NCI-H460 (cell line): ENCODE measurements around the gene PTPRG. TPM values are rescaled to one million over a fixed set of nuclear protein-coding genes. Genes with fewer than 3 reads are reported as not detected.

ENCODE experiments used
- DNase-seq: peaks from one replicate; pipeline ENCODE4 v3.0.0-alpha.2; 2016; ENCODE audit warnings: low read depth; ENCODE audit errors: extremely low read depth
- total RNA-seq: library from RNA; depleted of rRNA; stranded (reverse); fragments of >200 nt; shearing (Covaris generic); gene quantifications from 2 replicates; pipeline ENCODE4 v1.2.3, GENCODE V29; 2014

Gene PTPRG
- total RNA-seq, 1 experiment from 2014 or later, result 24.9 TPM

DNA sequence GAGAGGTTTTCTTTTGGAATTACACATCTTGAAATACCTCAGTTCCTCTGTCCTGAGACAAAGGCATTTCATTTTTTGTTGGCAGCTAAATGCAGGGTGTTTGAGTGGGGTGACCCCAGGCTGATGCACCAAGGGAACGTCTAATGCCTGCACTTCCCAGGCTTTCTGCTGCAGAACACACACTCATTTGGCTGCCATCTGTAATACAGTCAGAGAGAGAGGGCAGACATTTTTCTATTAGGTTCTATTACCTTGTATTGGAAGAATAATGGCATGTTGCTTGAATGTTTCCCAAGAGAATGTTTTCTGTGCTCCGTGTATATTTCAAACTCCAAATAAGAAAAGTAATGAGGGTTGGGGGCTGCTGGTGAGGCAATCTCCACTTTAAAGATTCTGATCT, 87.1 kb downstream of the PTPRG start:
- no peak for DNase-seq

DNA sequence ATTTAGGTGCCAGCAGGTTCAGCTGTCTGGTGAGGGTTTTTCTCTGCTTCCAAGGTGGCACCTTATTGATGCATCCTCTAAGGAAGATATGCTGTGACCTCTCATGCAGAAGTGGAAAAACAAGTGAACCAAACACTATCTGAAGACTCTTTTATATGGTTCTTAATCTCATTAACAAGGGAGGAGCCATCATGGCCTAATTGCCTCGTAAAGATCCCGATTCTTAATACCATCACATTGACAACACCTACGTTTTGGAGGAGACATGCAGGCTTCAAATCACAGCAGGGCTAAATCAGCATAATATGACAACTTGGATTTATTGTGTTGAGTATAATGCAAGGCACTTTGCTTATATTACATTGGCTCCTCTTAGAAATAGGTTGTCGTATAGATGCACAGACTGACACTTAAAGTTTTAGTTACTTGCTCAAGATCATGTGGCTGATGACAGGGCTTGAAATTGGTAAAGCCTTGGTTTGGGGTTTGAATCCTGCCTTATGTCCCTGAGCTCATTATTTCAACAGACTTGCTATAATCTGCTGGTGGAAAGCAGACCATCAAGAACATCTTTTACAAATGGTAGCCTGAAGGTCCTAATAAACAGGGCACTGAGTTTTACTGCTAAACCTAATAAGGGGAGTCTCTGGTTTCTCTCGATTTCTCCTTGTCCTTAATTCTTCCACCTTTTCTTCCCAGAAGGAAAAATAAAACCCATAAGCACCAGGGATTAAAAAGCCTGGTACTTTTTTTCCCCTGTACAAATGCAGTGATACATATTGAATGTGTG, 88.2 kb downstream of the PTPRG start:
- DNase-seq, result no peak

- DNase-seq, result no peak
Observed at GRCh38 chr3:61650276-61650675, 88.9 kb downstream of the PTPRG start.

DNA sequence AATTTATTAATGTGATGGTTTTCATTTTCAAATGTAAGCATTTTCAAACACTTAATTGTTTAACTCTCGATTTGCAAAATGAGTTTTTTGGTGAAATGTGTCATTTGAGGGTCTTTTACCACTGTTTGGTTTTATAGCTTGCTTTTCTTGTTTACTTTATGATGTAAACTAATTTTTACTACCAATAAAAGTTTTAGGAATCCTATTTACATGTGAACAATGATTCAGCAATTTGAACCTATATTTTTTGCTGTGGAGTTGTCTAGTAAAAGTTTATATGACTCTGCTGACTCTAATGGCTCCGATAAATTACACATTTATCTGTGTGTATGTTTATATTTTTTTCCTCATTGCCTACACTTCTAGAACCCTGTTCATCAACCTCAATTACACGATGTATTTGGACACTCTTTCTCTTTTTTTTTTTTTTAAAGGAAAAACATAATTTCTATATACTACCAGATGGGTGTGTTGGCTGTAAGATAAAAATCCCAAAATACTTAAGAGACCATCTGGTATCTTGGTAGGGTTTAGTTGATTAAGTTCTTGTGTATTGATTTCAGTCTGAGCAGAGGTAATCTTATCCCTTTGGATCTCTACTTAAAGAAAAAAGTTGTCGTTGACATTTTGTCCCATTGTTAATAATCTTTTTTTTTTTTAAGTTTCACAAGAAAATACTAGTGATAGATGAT, 89.5 kb downstream of the PTPRG start:
- DNase-seq, result no peak

GRCh38 chr3:61657689-61658088, 96.3 kb downstream of the PTPRG start:
- DNase-seq, result no peak

- DNase-seq, result no peak
Observed at GRCh38 chr3:61662861-61663260, 101.5 kb downstream of the PTPRG start.

DNA sequence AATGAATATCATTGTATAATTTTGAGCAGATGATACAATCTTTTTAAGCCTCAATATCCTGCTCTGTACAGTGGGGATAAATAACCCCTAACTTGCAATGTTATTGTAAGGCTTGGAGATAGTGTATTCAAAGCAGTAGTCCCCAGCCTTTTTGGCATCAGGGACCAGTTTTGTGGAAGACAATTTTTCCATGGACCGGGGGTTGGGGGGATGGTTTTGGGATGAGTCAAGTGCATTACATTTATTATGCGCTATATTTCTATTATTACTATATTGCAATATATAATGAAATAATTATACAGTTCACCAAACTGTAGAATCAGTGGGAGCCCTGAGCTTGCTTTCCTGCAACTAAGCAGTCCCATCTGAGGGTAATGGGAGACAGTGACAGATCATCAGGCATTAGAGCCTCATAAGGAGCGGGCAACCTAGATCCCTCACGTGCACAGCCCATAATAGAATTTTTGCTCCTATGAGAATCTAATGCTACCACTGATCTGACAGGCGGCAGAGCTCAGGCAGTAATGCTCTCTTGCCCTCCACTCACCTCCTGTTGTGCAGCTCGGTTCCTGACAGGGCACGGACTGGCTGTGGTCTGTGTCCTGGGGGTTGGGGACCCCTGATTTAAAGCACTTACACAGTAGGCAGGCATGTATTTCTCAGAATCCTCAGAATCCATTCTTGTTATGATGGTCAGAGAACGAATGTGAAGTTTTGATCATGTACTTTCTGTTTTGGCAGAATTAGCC, 102.2 kb downstream of the PTPRG start:
- DNase-seq, result no peak

DNA sequence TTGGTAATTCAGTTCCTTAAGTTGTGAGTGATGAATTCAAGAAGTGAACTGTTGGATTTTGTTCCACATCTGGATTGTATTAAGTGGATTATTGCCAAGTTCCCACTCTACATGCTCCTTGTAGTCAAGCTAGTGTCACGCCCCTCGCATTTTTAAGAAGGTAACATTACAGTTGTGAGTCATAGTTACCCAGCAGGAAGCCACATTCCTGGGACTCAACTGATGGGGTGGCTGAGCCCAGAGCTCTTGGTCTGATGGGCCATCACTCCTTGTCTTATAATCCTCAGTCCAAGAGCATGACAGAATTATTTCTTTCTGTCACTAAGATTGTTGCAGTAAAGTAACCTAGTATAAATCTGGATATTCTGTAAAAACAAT, 102.7 kb downstream of the PTPRG start:
- no peak for DNase-seq

GRCh38 chr3:61665121-61665520, 103.8 kb downstream of the PTPRG start:
- DNase-seq, result no peak

- DNase-seq, result no peak
Observed at GRCh38 chr3:61665987-61666386, 104.6 kb downstream of the PTPRG start.

DNA sequence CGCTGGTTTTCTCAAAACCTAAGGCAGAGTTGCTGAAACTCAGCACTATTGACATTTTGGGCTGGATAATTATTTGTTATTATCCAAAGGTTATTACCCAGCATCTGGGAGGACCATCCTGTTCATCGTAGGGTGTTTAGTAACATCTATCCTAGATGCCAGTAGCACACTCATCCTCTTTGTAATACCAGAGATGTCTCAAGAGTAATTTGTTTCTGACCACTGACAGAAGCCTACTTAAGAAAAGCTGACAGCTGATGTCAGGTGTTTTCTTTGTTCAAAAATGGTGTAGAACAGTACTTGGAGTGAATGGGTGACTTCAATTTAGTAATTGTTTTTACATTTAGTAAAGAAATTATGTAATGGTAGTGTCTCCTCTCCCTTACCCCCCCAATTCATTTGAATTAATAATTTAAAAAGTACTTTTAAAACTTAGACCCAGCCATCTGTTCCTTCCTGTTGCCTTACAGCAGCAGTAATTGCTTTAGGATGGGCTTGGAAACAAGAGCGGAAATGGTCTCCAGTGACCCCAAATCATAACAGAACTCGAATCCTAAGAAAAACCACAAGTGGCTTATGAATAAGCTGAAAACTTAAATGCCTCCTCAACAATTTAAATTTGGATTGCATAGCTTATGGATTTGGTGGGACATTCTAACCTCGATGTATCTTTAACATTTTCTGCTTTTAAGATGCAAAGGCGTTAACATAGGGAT, 105.4 kb downstream of the PTPRG start:
- no peak for DNase-seq

DNA sequence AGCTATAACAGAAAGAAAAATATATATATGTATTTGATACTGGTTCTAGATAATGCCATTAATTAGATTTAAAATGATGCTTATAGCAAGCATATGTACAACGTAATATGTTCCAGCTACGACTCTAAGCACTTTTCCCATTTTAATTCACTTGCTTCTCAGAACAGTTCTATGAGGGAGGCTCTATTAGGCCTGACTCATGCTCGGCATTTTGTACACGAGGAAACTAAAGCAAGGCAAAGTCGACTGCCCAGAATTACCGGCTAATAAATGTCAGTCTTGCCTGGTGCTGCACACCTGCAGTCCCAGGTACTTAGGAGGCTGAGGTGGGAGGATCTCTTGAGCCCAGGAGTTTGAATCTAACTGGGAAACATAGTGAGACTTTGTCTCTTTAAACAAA, 106.0 kb downstream of the PTPRG start:
- no peak for DNase-seq

DNA sequence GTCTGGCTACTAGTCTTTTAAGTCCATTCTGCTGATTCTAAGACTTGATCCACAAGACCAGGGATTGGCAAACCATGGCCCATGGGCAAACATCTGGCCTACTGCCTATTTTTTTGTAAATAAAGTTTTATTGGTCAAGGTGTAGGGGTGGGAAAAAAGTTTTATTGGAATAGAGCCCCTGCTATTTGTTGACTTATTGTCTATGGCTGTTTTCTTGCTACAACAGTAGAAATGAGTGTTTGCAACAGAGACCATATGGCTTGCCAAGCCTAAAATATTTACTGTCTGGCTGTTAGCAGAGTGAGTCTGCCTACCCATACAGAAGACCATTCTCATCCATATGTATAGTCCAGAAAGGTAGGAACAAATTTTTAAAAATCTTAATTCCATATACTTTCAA, 106.4 kb downstream of the PTPRG start:
- DNase-seq, result no peak

- DNase-seq, result no peak
Observed at GRCh38 chr3:61668317-61668864, 107.0 kb downstream of the PTPRG start.

- DNase-seq, result no peak
Observed at GRCh38 chr3:61669203-61669602, 107.8 kb downstream of the PTPRG start.

DNA sequence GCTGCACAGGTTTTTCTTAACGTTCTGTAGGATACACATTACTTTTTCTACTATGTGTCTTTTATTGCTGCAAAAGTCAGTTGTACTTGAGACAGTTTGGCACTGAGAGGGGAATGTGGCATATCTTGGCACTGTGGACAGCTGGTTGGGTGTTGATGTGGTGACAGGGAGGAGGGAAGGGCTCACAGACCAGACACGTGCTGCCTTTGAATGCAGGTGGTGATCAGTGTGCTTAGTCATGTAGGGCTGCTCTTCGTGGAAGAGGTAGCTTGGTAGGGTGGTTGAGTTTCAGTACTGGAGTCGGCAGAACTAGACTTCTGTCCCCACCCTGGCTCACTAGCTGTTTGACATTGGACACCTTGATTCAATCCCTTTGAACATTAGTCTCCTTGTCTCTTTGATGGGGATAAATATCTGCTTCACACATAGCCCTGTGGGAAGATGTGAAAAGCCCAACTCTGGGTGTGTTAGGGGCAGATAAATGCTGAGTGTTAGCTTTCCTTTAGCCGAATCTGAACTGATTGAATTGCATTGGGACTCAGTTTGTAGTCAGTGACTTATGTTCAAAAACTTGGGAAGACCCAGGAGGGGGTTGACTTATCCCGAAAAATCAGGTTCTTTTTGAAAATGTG, 108.4 kb downstream of the PTPRG start:
- no peak for DNase-seq

DNA sequence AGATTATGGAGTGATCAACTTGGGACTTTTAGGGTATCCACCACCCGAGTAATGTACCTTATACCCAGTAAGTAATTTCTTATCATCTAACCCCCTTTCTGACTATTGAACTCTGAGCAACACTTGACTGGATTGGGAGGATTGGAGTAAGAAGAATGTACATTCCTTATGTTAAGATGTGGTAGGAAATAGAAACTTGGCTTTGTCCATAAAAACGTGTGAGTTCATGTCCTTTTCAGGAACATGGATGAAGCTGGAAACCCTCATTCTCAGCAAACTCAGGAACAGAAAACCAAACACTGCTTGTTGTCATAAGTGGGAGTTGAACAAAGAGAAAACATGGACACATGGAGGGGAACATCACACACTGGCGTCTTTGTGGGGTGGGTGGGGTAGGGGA, 112.3 kb downstream of the PTPRG start:
- DNase-seq, result no peak

- DNase-seq, result no peak
Observed at GRCh38 chr3:61674596-61674995, 113.2 kb downstream of the PTPRG start.

DNA sequence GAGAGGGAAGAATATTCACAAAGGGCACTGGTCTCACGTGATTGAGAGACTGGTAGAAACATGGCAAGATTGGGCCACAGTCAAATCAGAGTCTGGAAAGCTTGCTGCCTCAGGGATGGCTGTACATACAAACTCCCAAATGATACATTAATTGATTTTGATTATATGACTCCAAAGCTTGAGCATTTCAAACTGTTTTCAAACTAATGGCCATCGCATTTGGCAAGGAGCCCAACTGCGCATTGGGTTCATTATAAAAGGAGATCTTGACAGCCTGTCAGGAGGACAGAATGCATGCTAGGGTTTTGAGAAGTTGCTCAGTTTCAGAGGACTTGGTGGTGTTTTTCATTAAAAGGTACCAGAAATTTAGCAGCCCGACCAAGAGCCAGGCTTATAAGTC, 117.7 kb downstream of the PTPRG start:
- DNase-seq, result no peak

DNA sequence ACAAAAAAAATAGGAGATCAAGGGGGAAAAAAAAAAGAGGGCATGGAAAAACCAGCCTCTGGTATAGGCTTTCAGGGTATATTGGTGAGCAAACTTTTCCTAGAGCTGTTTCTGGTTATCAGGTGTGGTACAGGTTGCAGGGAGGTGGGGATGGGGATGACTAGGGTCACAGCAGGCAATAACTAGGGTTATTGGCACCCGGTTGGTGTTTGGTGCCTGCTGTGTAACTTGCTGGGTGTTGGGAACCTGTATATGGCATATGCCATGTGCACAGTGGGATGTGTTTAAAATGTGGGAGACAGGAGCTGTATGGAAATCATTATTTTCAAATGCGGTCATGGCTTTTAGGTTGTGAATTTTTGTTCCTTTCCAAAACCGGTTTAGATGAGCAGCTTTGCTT, 119.2 kb downstream of the PTPRG start:
- DNase-seq, result no peak
